ENCODE data around the gene KMT2E. TPM values are rescaled to one million over a fixed set of nuclear protein-coding genes. Genes with fewer than 3 reads are reported as not detected.
"Not testable (repeated sequence)": the region's sequence is repeated elsewhere in the genome, so short reads cannot be mapped to it uniquely, and the experiment has no call there.

The KMT2E gene
- total RNA-seq, 1 experiment from 2014 or later, result 63.9 TPM

- DNase-seq (ENCODE audit: low spot score), result no peak
- BruUV-seq (replicated peaks), result no TSS peak
- no peaks in the 10 kb centered on the region for H3K4me1 ChIP-seq (ENCODE audit: insufficient read depth, low read length, poor library complexity, severe bottlenecking)
- CTCF ChIA-PET, result no interaction called here
- no peaks in the 10 kb centered on the region for H3K9me3 ChIP-seq (ENCODE audit: low read depth, low read length, poor library complexity, severe bottlenecking)
- H3K4me3 ChIP-seq (ENCODE audit: low read depth, low read length, poor library complexity, severe bottlenecking), result no peak overlapping the region
- POLR2A ChIA-PET (ENCODE audit: low non-redundant PET), result no interaction called here
- H3K27ac ChIP-seq (ENCODE audit: low read depth, low read length, poor library complexity, severe bottlenecking), result no peak overlapping the region
- peaks cover 44% of the 10 kb centered on the region for H3K36me3 ChIP-seq (ENCODE audit: insufficient read depth, low read length, poor library complexity, severe bottlenecking)
- H3K27me3 ChIP-seq (replicated peaks; ENCODE audit: insufficient read depth, low read depth, low read length, poor library complexity), result no peaks in the 10 kb centered on the region
- intact Hi-C loops (cut with micrococcal nuclease; ENCODE audit: unreplicated experiment), result no loop called here
- TF ChIP-seq EZH2 (IDR thresholded peaks at IDR 0.05; ENCODE audit: borderline replicate concordance, low read depth, low read length, poor library complexity, severe bottlenecking), result no peak
- TF ChIP-seq CTCF (conservative IDR thresholded peaks at IDR 0.05; ENCODE audit: low read depth, low read length), result no peak
Measured at GRCh38 chr7:105050493-105050892, 36.5 kb downstream of the KMT2E start.

- peaks cover 42% of the 10 kb centered on the region for H3K36me3 ChIP-seq (ENCODE audit: insufficient read depth, low read length, poor library complexity, severe bottlenecking)
- H3K4me3 ChIP-seq (ENCODE audit: low read depth, low read length, poor library complexity, severe bottlenecking); H3K9me3 ChIP-seq (ENCODE audit: low read depth, low read length, poor library complexity, severe bottlenecking); DNase-seq (ENCODE audit: low spot score); H3K27me3 ChIP-seq (replicated peaks; ENCODE audit: insufficient read depth, low read depth, low read length, poor library complexity); BruUV-seq (replicated peaks); H3K27ac ChIP-seq (ENCODE audit: low read depth, low read length, poor library complexity, severe bottlenecking); intact Hi-C loops (cut with micrococcal nuclease; ENCODE audit: unreplicated experiment); CTCF ChIA-PET; H3K4me1 ChIP-seq (ENCODE audit: insufficient read depth, low read length, poor library complexity, severe bottlenecking): not testable (repeated sequence)
- POLR2A ChIA-PET (ENCODE audit: low non-redundant PET), result interaction anchor here (0.7 kb wide), 1 partner anchor 1039 kb away, joined by 5 read pairs; no protein-coding TSS in a partner anchor
Measured at GRCh38 chr7:105050899-105051298, 36.9 kb downstream of the KMT2E start.

GRCh38 chr7:105055084-105055483, 41.1 kb downstream of the KMT2E start:
- CTCF ChIA-PET, result no interaction called here
- no peak for DNase-seq (ENCODE audit: low spot score)

More at GRCh38 chr7:105055084-105055483, 41.1 kb downstream of the KMT2E start:
- intact Hi-C loops (cut with micrococcal nuclease; ENCODE audit: unreplicated experiment), result no loop called here
- POLR2A ChIA-PET (ENCODE audit: low non-redundant PET), result interaction anchor here (0.5 kb wide), 1 partner anchor 32 kb away, joined by 15 read pairs; no protein-coding TSS in a partner anchor
- H3K9me3 ChIP-seq (ENCODE audit: low read depth, low read length, poor library complexity, severe bottlenecking), result no peaks in the 10 kb centered on the region
- H3K27ac ChIP-seq (ENCODE audit: low read depth, low read length, poor library complexity, severe bottlenecking), result no peak overlapping the region
- no TSS peak for BruUV-seq (replicated peaks)
- H3K27me3 ChIP-seq (replicated peaks; ENCODE audit: insufficient read depth, low read depth, low read length, poor library complexity), result no peaks in the 10 kb centered on the region
- H3K36me3 ChIP-seq (ENCODE audit: insufficient read depth, low read length, poor library complexity, severe bottlenecking), result peaks cover 20% of the 10 kb centered on the region
- TF ChIP-seq CTCF (conservative IDR thresholded peaks at IDR 0.05; ENCODE audit: low read depth, low read length) (no peak), EZH2 (IDR thresholded peaks at IDR 0.05; ENCODE audit: borderline replicate concordance, low read depth, low read length, poor library complexity, severe bottlenecking) (no peak)
- H3K4me1 ChIP-seq (ENCODE audit: insufficient read depth, low read length, poor library complexity, severe bottlenecking), result no peaks in the 10 kb centered on the region
- no peak overlapping the region for H3K4me3 ChIP-seq (ENCODE audit: low read depth, low read length, poor library complexity, severe bottlenecking)
